Glomerular visceral epithelial cell (primary cell): ENCODE data around the gene GALK2.

Experiments used
- DNase-seq: peaks from one replicate; pipeline ENCODE4 v3.0.0-alpha.2; 2016; ENCODE audit errors: extremely low spot score

The GALK2 gene

GRCh38 chr15:49169880-49170597, at the start of gene GALK2:
Gene GALK2 (plus strand): TSS chr15:49170247. CDS start chr15:49170323, 76 bp downstream.
- DNase-seq: peak; percentile 89

- no peak for DNase-seq
These were observed 49.2 kb upstream of the GALK2 start for GRCh38 chr15:49120832-49121231.

GRCh38 chr15:49121901-49122300, 48.1 kb upstream of the GALK2 start:
- no peak for DNase-seq

- no peak for DNase-seq
These were observed 47.4 kb upstream of the GALK2 start for GRCh38 chr15:49122541-49123062.

- DNase-seq: no peak
These were observed 45.7 kb upstream of the GALK2 start for GRCh38 chr15:49124371-49124770.

- DNase-seq: no peak
These were observed 38.6 kb upstream of the GALK2 start for GRCh38 chr15:49131403-49131802.

GRCh38 chr15:49134683-49135341, 35.2 kb upstream of the GALK2 start:
- DNase-seq: no peak

GRCh38 chr15:49135342-49135857, 34.6 kb upstream of the GALK2 start:
- DNase-seq: no peak

- peak; percentile 38 for DNase-seq
These were observed 34.1 kb upstream of the GALK2 start for GRCh38 chr15:49135911-49136310.

GRCh38 chr15:49137861-49138260, 32.2 kb upstream of the GALK2 start:
- no peak for DNase-seq

GRCh38 chr15:49145651-49146609, 24.1 kb upstream of the GALK2 start:
- DNase-seq: peak; percentile 59

GRCh38 chr15:49148298-49148697, 21.7 kb upstream of the GALK2 start:
- no peak for DNase-seq

GRCh38 chr15:49148727-49149126, 21.3 kb upstream of the GALK2 start:
- DNase-seq: no peak

- no peak for DNase-seq
These were observed 18.2 kb upstream of the GALK2 start for GRCh38 chr15:49151831-49152230.

- no peak for DNase-seq
These were observed 17.3 kb upstream of the GALK2 start for GRCh38 chr15:49152552-49153312.

GRCh38 chr15:49154359-49154758, 15.7 kb upstream of the GALK2 start:
- no peak for DNase-seq

GRCh38 chr15:49154799-49155109, 15.3 kb upstream of the GALK2 start:
- DNase-seq: no peak

- DNase-seq: peak; percentile 97
These were observed 14.8 kb upstream of the GALK2 start, which contains the start of gene COPS2 for GRCh38 chr15:49155110-49155833. Gene COPS2 (minus strand): TSS chr15:49155599. CDS start chr15:49155578, 21 bp downstream.

- DNase-seq: peak; percentile 25
These were observed 14.0 kb upstream of the GALK2 start for GRCh38 chr15:49155834-49156627.

- DNase-seq: no peak
These were observed 6.4 kb upstream of the GALK2 start for GRCh38 chr15:49163678-49164077.
